Measurements from ENCODE around the gene DNAJC5. TPM values are rescaled to one million over a fixed set of nuclear protein-coding genes. Genes with fewer than 3 reads are reported as not detected.
"Not testable (repeated sequence)": the region's sequence is repeated elsewhere in the genome, so short reads cannot be mapped to it uniquely, and the experiment has no call there.

DNAJC5 gene
- total and polyA plus RNA-seq, 10 donors = 12.7 to 83.1 (median 58.6) TPM

DNA sequence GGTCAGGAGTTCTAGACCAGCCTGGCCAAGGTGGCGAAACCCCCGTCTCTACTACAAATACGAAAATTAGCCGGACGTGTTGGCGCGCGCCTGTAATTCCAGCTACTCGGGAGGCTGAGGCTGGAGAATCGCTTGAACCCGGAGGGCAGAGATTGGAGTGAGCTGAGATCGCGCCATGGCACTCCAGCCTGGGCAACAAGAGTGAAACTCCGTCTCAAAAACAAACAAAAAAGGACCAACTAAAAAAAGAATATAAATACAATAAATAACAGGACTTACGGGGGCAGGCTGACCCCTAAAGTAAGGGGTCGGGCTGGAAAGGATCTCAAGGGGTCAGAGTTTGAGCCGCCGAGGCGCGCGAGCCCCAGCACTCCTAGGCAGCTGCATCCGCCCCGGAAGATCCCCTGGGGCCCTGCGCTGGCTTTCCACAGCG, 30.4 kb upstream of the DNAJC5 start:
- Histone ChIP-seq H3K4me1 (peaks cover 26 to 91% (median 69%) of the 10 kb centered on the region in 6 donors), H3K36me3 (peaks cover 0 to 53% (median 28%) of the 10 kb centered on the region in 6 donors), H3K9me3 (no peaks in the 10 kb centered on the region), H3K27ac (peak overlapping the region; percentile 91 to 99 (median 97)), H3K27me3 (replicated peaks in 1 of 7) (no peaks in the 10 kb centered on the region), H3K4me3 (peak overlapping the region; percentile 67 to 94 (median 88))
- intact Hi-C loops (cut with DNase I; ENCODE audit: low total_unique reads) = loop anchor here (10.0 kb wide), 1 partner anchor 160 kb away; the partner anchor contains the start of genes ARFRP1 and ZGPAT
- TF ChIP-seq POLR2AphosphoS5 (IDR thresholded peaks at IDR 0.05) = no peak
- no peak for TF ChIP-seq POLR2A (IDR thresholded peaks at IDR 0.05)
- TF ChIP-seq, protein P1, sequence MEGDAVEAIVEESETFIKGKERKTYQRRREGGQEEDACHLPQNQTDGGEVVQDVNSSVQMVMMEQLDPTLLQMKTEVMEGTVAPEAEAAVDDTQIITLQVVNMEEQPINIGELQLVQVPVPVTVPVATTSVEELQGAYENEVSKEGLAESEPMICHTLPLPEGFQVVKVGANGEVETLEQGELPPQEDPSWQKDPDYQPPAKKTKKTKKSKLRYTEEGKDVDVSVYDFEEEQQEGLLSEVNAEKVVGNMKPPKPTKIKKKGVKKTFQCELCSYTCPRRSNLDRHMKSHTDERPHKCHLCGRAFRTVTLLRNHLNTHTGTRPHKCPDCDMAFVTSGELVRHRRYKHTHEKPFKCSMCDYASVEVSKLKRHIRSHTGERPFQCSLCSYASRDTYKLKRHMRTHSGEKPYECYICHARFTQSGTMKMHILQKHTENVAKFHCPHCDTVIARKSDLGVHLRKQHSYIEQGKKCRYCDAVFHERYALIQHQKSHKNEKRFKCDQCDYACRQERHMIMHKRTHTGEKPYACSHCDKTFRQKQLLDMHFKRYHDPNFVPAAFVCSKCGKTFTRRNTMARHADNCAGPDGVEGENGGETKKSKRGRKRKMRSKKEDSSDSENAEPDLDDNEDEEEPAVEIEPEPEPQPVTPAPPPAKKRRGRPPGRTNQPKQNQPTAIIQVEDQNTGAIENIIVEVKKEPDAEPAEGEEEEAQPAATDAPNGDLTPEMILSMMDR (IDR thresholded peaks at IDR 0.05 in 8 of 11, conservative IDR thresholded peaks at IDR 0.05 in 3 of 11) = peak in 3 of 11 experiments; percentile 11 to 21 (median 13)
- DNase-seq = no peak
- WGBS, 5 donors = 0 to 1% (median 1%) methylated on average over 24 to 25 of the region's 25 CpGs

DNA sequence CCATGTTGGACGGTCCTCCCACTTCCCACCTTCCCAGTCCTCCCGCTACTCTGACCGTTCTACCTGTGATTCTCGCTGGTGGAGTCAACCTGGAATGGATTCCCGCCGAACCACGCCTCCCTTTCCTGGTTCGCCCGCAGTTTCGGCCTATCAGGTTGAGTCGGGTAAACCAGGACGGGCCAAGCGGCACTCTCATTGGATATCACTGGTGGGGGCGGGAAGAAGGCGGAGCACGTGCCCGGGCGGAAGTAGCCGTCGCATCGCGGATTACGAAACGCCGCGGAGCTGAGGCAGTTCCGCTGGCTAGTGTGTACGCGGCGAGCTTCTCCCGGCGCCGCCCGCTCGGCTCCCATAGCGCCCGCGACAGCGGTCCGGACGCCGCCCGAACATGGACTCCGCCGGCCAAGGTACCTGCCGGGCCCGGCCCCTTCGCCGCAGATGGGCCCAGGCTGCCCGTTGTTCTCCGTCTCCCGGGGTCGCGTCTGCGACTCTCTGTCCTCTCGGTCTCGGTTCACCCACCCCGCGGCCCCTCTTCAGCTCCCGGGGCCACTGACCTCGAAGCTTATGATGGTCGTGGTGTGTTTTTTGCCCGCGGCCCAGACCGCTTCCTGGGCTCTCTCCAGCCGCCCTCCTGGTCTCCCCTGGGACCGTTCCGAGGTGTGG, 29.8 kb upstream of the DNAJC5 start, which contains the start of gene TPD52L2:
Gene TPD52L2 (plus strand): TSS at position 293 of the 663 bp plus-strand sequence. CDS start 96 bp downstream, at position 389.
- DNase-seq = peak; percentile 98
- peak within 1 kb of the TSS; percentile 67 to 94 (median 88) for H3K4me3 ChIP-seq
- H3K27me3 ChIP-seq (replicated peaks in 1 of 7) = no peaks in the 10 kb centered on the region
- peaks cover 0 to 58% (median 33%) of the 10 kb centered on the region in 6 donors for H3K36me3 ChIP-seq
- 0 to 1% (median 0%) methylated on average over 34 to 68 of the region's 68 CpGs for WGBS, 5 donors
- intact Hi-C loops (cut with DNase I; ENCODE audit: low total_unique reads) = loop anchor here (10.0 kb wide), 1 partner anchor 160 kb away; the partner anchor contains the start of genes ARFRP1 and ZGPAT
- H3K4me1 ChIP-seq = peaks cover 22 to 85% (median 63%) of the 10 kb centered on the region in 6 donors
- H3K9me3 ChIP-seq = no peaks in the 10 kb centered on the region
- peak within 1 kb of the TSS; percentile 91 to 99 (median 97) for H3K27ac ChIP-seq
- TF ChIP-seq POLR2AphosphoS5 (IDR thresholded peaks at IDR 0.05) = peak; percentile 95 to 98 (median 98)
- TF ChIP-seq, protein P1 (IDR thresholded peaks at IDR 0.05 in 8 of 11, conservative IDR thresholded peaks at IDR 0.05 in 3 of 11) = peak in 2 of 11 experiments; percentile 29 to 37
- peak; percentile 45 to 77 (median 61) for TF ChIP-seq POLR2A (IDR thresholded peaks at IDR 0.05)

DNA sequence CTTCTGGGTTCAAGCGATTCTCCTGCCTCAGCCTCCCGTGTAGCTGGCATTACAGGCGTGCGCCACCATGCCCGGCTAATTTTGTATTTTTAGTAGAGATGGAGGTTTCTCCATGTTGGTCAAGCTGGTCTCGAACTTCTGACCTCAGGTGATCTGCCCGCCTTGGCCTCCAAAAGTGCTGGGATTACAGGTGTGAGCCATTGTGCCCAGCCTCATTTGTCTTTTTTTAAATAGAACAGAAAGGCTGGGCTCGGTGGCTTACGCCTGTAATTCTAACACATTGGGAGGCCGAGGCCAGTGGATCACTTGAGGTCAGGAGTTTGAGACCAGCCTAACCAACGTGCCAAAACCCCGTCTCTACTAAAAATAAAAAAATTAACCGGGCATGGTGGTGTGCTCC, 27.9 kb upstream of the DNAJC5 start:
- WGBS, 5 donors = 88 to 96% (median 94%) methylated on average over 13 of the region's 13 CpGs
- intact Hi-C loops (cut with DNase I; ENCODE audit: low total_unique reads) = loop anchor here (10.0 kb wide), 1 partner anchor 162 kb away; the partner anchor contains the start of genes ARFRP1 and ZGPAT
- H3K27me3 ChIP-seq (replicated peaks in 1 of 7); H3K4me3 ChIP-seq; DNase-seq; H3K9me3 ChIP-seq: not testable (repeated sequence)
- Histone ChIP-seq H3K4me1 (peaks cover 19 to 72% (median 50%) of the 10 kb centered on the region in 6 donors), H3K27ac (peak overlapping the region in 2 of 8 donors; percentile 13 to 97), H3K36me3 (peaks cover 0 to 66% (median 42%) of the 10 kb centered on the region in 6 donors)

- 88 to 96% (median 92%) methylated on average over 5 of the region's 5 CpGs for WGBS, 5 donors
- H3K36me3 ChIP-seq = peaks cover 0 to 66% (median 44%) of the 10 kb centered on the region in 6 donors
These were observed 26.7 kb upstream of the DNAJC5 start for GRCh38 chr20:63868264-63868663.

More at GRCh38 chr20:63868264-63868663, 26.7 kb upstream of the DNAJC5 start:
- no peaks in the 10 kb centered on the region for H3K9me3 ChIP-seq
- intact Hi-C loops (cut with DNase I; ENCODE audit: low total_unique reads) = loop anchor here (10.0 kb wide), 1 partner anchor 163 kb away; the partner anchor contains the start of genes ARFRP1 and ZGPAT
- H3K27ac ChIP-seq = no peak overlapping the region
- no peak overlapping the region for H3K4me3 ChIP-seq
- no peak for TF ChIP-seq POLR2A (IDR thresholded peaks at IDR 0.05)
- TF ChIP-seq, protein P1 (IDR thresholded peaks at IDR 0.05 in 8 of 11, conservative IDR thresholded peaks at IDR 0.05 in 3 of 11) = no peak
- no peak for TF ChIP-seq POLR2AphosphoS5 (IDR thresholded peaks at IDR 0.05)
- peaks cover 17 to 72% (median 52%) of the 10 kb centered on the region in 6 donors for H3K4me1 ChIP-seq
- no peak for DNase-seq
- no peaks in the 10 kb centered on the region for H3K27me3 ChIP-seq (replicated peaks in 1 of 7)
